DOHH2 (cell line): ENCODE measurements around the gene RBM47.
"Not testable (repeated sequence)": the region's sequence is repeated elsewhere in the genome, so short reads cannot be mapped to it uniquely, and the experiment has no call there.

Experiments used
- H3F3A ChIP-seq: fragments of 200-600 bp; sonication (generic), shearing (Covaris generic); 2 replicates; pipeline ENCODE4 v1.6.0; 2016; ENCODE audit warnings: antibody characterized with exemption, mild to moderate bottlenecking; ENCODE audit not compliant: control insufficient read depth, insufficient read depth
- H3K27ac ChIP-seq: fragments of 200-600 bp; sonication (generic); 2 replicates; pipeline ENCODE4 v1.5.1; 2014; ENCODE audit warnings: low read depth, mild to moderate bottlenecking, low read length, moderate library complexity
- H3K27me3 ChIP-seq: fragments of 200-600 bp; sonication (generic); 2 replicates; pipeline ENCODE4 v1.6.1; 2014; ENCODE audit warnings: mild to moderate bottlenecking, low read length, mixed read lengths; ENCODE audit not compliant: control insufficient read depth
- H3K36me3 ChIP-seq: fragments of 200-600 bp; sonication (generic); 2 replicates; pipeline ENCODE4 v1.6.1; 2014; ENCODE audit warnings: mild to moderate bottlenecking, low read length, moderate library complexity, mixed read lengths; ENCODE audit not compliant: control insufficient read depth
- H3K4me1 ChIP-seq: fragments of 200-600 bp; sonication (generic); 2 replicates; pipeline ENCODE4 v1.6.1; 2014; ENCODE audit warnings: mild to moderate bottlenecking, low read length, mixed read lengths; ENCODE audit not compliant: control insufficient read depth
- H3K4me2 ChIP-seq: fragments of 200-600 bp; sonication (generic); 2 replicates; pipeline ENCODE4 v1.6.0; 2014; ENCODE audit warnings: mild to moderate bottlenecking, low read length, moderate library complexity
- H3K4me3 ChIP-seq: fragments of 200-600 bp; sonication (generic); 2 replicates; pipeline ENCODE4 v1.5.1; 2014; ENCODE audit warnings: mild to moderate bottlenecking, low read length, mixed read lengths
- H3K79me2 ChIP-seq: fragments of 200-600 bp; sonication (generic); 2 replicates; pipeline ENCODE4 v1.6.1; 2014; ENCODE audit warnings: mild to moderate bottlenecking, low read length, mixed read lengths; ENCODE audit not compliant: control insufficient read depth
- H3K9me2 ChIP-seq: fragments of 200-600 bp; sonication (generic); replicated peaks from 2 replicates; pipeline ENCODE4 v1.6.1; 2014; ENCODE audit warnings: mild to moderate bottlenecking, low read length, mixed read lengths; ENCODE audit not compliant: control insufficient read depth
- H3K9me3 ChIP-seq: fragments of 200-600 bp; sonication (generic); 2 replicates; pipeline ENCODE4 v1.6.1; 2014; ENCODE audit warnings: antibody characterized with exemption, low read length, mixed read lengths; ENCODE audit not compliant: control insufficient read depth, insufficient read depth
- H4K20me1 ChIP-seq: fragments of 200-600 bp; sonication (generic); 2 replicates; pipeline ENCODE4 v1.6.0; 2014; ENCODE audit warnings: low read depth, mild to moderate bottlenecking, antibody characterized with exemption, low read length, moderate library complexity; ENCODE audit not compliant: control insufficient read depth, insufficient read depth
- CTCF ChIP-seq: fragments of 200-600 bp; sonication (generic); IDR thresholded peaks from one replicate; pipeline ENCODE4 v1.5.1; 2014; ENCODE audit warnings: antibody characterized with exemption, mild to moderate bottlenecking, low read depth, low read length; ENCODE audit not compliant: poor library complexity, severe bottlenecking
- EZH2phosphoT487 ChIP-seq: fragments of 200-600 bp; sonication (generic); IDR thresholded peaks from 2 replicates; pipeline ENCODE4 v1.6.1; 2017; ENCODE audit warnings: borderline replicate concordance, mild to moderate bottlenecking, antibody characterized with exemption, low read length, moderate library complexity, mixed read lengths

RBM47 gene

GRCh38 chr4:40547789-40548132 is 81.9 kb downstream of the RBM47 start:
- peaks cover 20% of the 10 kb centered on the region for H3K4me1 ChIP-seq
- H3K27ac ChIP-seq, result no peak overlapping the region
- H3K79me2 ChIP-seq, result no peaks in the 10 kb centered on the region
- no peak overlapping the region for H3K4me2 ChIP-seq
- no peaks in the 10 kb centered on the region for H3F3A ChIP-seq
- no peaks in the 10 kb centered on the region for H3K36me3 ChIP-seq
- H3K4me3 ChIP-seq, result no peak overlapping the region
- no peaks in the 10 kb centered on the region for H3K9me2 ChIP-seq
- no peaks in the 10 kb centered on the region for H3K9me3 ChIP-seq
- no peak for TF ChIP-seq EZH2phosphoT487
- no peak for TF ChIP-seq CTCF
- H4K20me1 ChIP-seq, result no peaks in the 10 kb centered on the region
- no peaks in the 10 kb centered on the region for H3K27me3 ChIP-seq

GRCh38 chr4:40546969-40547788 is 82.5 kb downstream of the RBM47 start:
- Histone ChIP-seq H3K27ac (no peak overlapping the region), H3K4me3 (no peak overlapping the region), H3K36me3 (no peaks in the 10 kb centered on the region), H3K9me3 (no peaks in the 10 kb centered on the region), H3F3A (no peaks in the 10 kb centered on the region), H4K20me1 (no peaks in the 10 kb centered on the region), H3K27me3 (no peaks in the 10 kb centered on the region), H3K79me2 (no peaks in the 10 kb centered on the region), H3K9me2 (no peaks in the 10 kb centered on the region), H3K4me2 (no peak overlapping the region), H3K4me1 (peaks cover 20% of the 10 kb centered on the region)
- TF ChIP-seq CTCF, result no peak
- TF ChIP-seq EZH2phosphoT487, result no peak

- Histone ChIP-seq H3K9me3 (no peaks in the 10 kb centered on the region), H3K27me3 (no peaks in the 10 kb centered on the region), H3K4me2 (no peak overlapping the region), H3K27ac (no peak overlapping the region), H3K4me1 (peaks cover 16% of the 10 kb centered on the region), H3F3A (no peaks in the 10 kb centered on the region), H3K9me2 (no peaks in the 10 kb centered on the region), H3K4me3 (no peak overlapping the region), H3K79me2 (no peaks in the 10 kb centered on the region), H3K36me3 (no peaks in the 10 kb centered on the region), H4K20me1 (no peaks in the 10 kb centered on the region)
- TF ChIP-seq CTCF (no peak), EZH2phosphoT487 (no peak)
Measured at GRCh38 chr4:40546506-40546905, 83.2 kb downstream of the RBM47 start.

GRCh38 chr4:40545487-40545886 is 84.2 kb downstream of the RBM47 start:
- not testable (repeated sequence) for H3K4me3 ChIP-seq, H3K9me3 ChIP-seq, H3K36me3 ChIP-seq, H3K4me2 ChIP-seq, H3K27ac ChIP-seq, H3K9me2 ChIP-seq, H3K79me2 ChIP-seq, H3F3A ChIP-seq, H3K4me1 ChIP-seq, H4K20me1 ChIP-seq, H3K27me3 ChIP-seq
